ENCODE data around the gene NADK2. TPM values are rescaled to one million over a fixed set of nuclear protein-coding genes. Genes with fewer than 3 reads are reported as not detected.

The NADK2 gene
- total RNA-seq, 1 donor from 2014 or later: 18.4 TPM

DNA sequence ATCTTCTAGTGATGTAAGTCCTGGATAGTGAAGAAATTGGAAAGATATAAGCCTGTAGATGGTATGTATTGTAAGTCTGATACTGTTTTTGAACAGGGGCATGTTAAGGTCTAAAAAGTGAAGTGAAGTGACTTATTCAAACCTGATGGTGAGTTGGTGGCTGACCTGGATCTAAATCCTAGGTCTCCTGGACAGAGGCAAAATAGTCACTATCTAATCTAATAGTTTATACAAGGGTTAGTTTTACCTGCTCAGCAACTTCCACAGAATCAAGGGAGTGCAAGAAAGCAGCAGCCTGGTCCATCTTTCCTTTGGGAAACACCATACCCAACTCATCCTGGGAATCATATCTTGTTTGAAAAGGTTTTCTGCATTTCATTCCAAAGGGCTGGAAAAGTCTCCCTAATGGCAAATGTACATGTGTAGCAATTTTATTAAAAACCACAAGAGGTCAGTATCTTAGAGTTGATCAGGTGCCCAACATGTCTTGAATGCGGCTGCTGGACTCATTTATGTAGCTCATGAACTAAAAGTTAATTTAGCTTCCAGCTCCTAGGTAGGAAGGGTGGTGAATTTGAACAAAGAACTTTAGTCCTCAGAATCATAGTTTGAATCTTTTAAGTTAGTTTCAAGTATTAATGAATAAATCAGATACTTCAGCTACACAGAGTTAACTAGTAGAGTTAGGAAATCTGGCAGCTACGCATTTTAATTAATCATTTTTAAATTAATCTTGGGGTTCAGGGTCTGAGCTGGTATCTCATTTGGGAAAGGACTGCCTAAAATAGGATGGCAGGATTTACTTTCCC lies 63.8 kb downstream of the NADK2 start:
- H3K27ac ChIP-seq: no peak overlapping the region
- no peaks in the 10 kb centered on the region for H3K4me1 ChIP-seq
- DNase-seq (ENCODE audit: low spot score in 2 of 2): no peak
- no peaks in the 10 kb centered on the region for H3K27me3 ChIP-seq
- intact Hi-C loops (cut with DNase I): loop anchor here (2.0 to 5.0 kb wide), 2 partner anchors 129 to 221 kb away; no protein-coding TSS in a partner anchor
- TF ChIP-seq, protein P1, sequence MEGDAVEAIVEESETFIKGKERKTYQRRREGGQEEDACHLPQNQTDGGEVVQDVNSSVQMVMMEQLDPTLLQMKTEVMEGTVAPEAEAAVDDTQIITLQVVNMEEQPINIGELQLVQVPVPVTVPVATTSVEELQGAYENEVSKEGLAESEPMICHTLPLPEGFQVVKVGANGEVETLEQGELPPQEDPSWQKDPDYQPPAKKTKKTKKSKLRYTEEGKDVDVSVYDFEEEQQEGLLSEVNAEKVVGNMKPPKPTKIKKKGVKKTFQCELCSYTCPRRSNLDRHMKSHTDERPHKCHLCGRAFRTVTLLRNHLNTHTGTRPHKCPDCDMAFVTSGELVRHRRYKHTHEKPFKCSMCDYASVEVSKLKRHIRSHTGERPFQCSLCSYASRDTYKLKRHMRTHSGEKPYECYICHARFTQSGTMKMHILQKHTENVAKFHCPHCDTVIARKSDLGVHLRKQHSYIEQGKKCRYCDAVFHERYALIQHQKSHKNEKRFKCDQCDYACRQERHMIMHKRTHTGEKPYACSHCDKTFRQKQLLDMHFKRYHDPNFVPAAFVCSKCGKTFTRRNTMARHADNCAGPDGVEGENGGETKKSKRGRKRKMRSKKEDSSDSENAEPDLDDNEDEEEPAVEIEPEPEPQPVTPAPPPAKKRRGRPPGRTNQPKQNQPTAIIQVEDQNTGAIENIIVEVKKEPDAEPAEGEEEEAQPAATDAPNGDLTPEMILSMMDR (IDR thresholded peaks at IDR 0.05): peak in 2 of 3 experiments; percentile 53 to 59
- H3K36me3 ChIP-seq: peaks cover 22 to 54% of the 10 kb centered on the region in 2 donors
- H3K9me3 ChIP-seq: no peaks in the 10 kb centered on the region
- H3K4me3 ChIP-seq: no peak overlapping the region

DNA sequence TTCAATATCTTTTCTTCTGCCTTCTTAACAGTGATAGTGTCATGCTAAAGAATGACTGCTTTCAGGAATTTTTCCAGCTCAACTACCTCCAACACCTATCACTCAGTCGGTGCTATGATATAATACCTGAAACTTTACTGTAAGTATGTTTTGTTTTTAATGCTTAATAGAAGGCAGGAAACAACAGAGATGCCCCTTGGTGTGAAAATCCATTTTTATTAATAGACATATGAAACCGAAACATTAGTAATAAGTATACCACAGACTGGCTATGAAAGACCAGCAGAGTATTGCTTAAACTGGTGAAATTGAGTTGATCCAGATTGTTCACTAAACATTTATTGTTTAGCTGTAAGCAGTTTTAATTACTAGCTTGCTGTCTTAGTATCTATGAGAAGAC lies 64.6 kb downstream of the NADK2 start:
- Histone ChIP-seq H3K36me3 (peaks cover 29 to 53% of the 10 kb centered on the region in 2 donors), H3K27me3 (no peaks in the 10 kb centered on the region), H3K9me3 (no peaks in the 10 kb centered on the region), H3K4me3 (no peak overlapping the region), H3K4me1 (no peaks in the 10 kb centered on the region), H3K27ac (no peak overlapping the region)
- TF ChIP-seq, protein P1 (IDR thresholded peaks at IDR 0.05): no peak
- no peak for DNase-seq (ENCODE audit: low spot score in 2 of 2)
- intact Hi-C loops (cut with DNase I): loop anchor here (5.0 kb wide), 1 partner anchor 130 kb away; no protein-coding TSS in a partner anchor

DNA sequence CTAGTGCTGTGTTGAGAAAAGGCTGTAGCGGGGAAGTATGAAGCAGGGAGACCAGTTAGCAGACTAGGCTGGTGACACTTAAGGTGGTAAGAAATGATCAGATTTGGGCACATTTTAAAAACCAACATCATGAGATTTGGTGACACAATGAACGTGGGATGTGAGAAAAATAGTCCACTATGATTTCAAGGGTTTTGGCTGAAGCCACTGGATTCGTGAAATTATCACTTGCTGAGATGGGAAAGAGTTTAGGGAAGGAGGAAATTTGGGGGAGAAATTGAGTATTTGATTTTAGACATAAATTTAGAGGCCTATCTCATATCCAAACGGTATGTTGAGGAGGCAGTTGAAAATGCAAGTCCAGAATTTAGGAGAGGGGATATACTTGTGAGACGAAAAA lies 66.7 kb downstream of the NADK2 start:
- Histone ChIP-seq H3K27ac (no peak overlapping the region), H3K4me3 (no peak overlapping the region), H3K36me3 (peaks cover 39 to 59% of the 10 kb centered on the region in 2 donors), H3K4me1 (no peaks in the 10 kb centered on the region), H3K9me3 (no peaks in the 10 kb centered on the region), H3K27me3 (no peaks in the 10 kb centered on the region)
- no peak for DNase-seq (ENCODE audit: low spot score in 2 of 2)
- intact Hi-C loops (cut with DNase I): loop anchor here (5.0 kb wide), 1 partner anchor 132 kb away; no protein-coding TSS in a partner anchor
- TF ChIP-seq, protein P1 (IDR thresholded peaks at IDR 0.05): no peak

DNA sequence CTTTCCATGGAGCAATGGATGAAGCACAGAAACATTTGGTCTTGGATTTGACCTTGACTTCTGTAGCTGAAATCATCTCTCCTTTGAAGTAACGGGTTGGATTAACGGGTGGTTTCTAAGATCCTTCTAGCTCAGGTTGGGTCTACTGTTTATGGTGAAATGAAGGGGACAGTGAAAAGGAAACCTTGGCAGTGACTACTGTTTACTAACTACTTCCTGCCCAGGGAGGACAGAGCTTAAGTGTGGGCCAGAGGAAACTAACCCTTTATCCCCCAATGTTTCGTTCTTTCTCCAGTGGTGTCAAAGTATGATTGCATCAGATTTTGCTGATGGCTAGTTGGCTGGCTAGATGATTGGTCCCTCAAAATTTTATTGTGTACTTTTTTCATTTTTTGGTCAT lies 67.6 kb downstream of the NADK2 start:
- TF ChIP-seq, protein P1 (IDR thresholded peaks at IDR 0.05): no peak
- intact Hi-C loops (cut with DNase I): no loop called here
- peaks cover 41 to 60% of the 10 kb centered on the region in 2 donors for H3K36me3 ChIP-seq

DNA sequence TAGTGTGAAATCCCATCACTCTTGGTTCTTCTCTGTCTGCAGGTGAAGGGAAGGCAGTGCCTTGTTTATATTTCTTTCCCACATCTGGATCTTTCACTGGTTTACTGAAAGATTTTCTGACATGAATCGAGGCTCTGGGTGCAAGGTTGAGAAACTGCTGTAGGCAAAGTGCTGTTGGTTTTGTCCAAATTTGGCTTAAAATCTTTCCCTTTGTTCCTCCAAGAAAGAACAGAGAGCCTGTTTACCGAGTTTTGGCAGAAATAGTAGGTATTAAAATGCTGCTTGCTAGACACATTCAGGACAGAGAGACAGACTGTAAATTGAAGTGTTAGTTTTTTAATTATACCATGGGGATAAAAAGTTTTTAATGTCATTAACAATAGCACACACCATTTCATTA lies 68.3 kb downstream of the NADK2 start:
- TF ChIP-seq, protein P1 (IDR thresholded peaks at IDR 0.05): no peak
- intact Hi-C loops (cut with DNase I): no loop called here
- Histone ChIP-seq H3K4me3 (no peak overlapping the region), H3K36me3 (peaks cover 42 to 60% of the 10 kb centered on the region in 2 donors), H3K27me3 (no peaks in the 10 kb centered on the region), H3K4me1 (no peaks in the 10 kb centered on the region), H3K27ac (no peak overlapping the region), H3K9me3 (no peaks in the 10 kb centered on the region)
- DNase-seq (ENCODE audit: low spot score in 2 of 2): no peak

More for the DNA sequence above, 67.6 kb downstream of the NADK2 start:
- Histone ChIP-seq H3K9me3 (no peaks in the 10 kb centered on the region), H3K27me3 (no peaks in the 10 kb centered on the region), H3K27ac (no peak overlapping the region), H3K4me3 (no peak overlapping the region), H3K4me1 (no peaks in the 10 kb centered on the region)
- DNase-seq (ENCODE audit: low spot score in 2 of 2): no peak

All from ascending aorta (tissue), 2 donors.